Cardiac muscle cell (in vitro differentiated cells and primary cell): ENCODE results near the gene SGMS1. TPM values are rescaled to one million over a fixed set of nuclear protein-coding genes. Genes with fewer than 3 reads are reported as not detected.
A peak's percentile ranks its signal among the peaks of the same experiment; 100 is the strongest.

Experiments used
- DNase-seq, 2 donors: peaks; one replicate each; pipeline versions ENCODE4 v3.0.0 to v3.0.0-alpha.2; 2010 to 2017; ENCODE audit warnings: low read depth in 1 of 2, low spot score in 1 of 2
- H3K27ac ChIP-seq: fragments of 200-600 bp; sonication (generic); 2 replicates; pipeline ENCODE4 v1.5.1; 2016
- H3K27me3 ChIP-seq: fragments of 200-600 bp; sonication (generic); 2 replicates; pipeline ENCODE4 v1.6.0; 2016; ENCODE audit warnings: control low read depth
- H3K36me3 ChIP-seq: fragments of 200-600 bp; sonication (generic); 2 replicates; pipeline ENCODE4 v1.5.1; 2016; ENCODE audit warnings: control low read depth
- H3K4me1 ChIP-seq: fragments of 200-600 bp; sonication (generic); 2 replicates; pipeline ENCODE4 v1.8.1; 2017; ENCODE audit warnings: low read depth, mild to moderate bottlenecking, mixed run types
- H3K4me3 ChIP-seq: fragments of 200-600 bp; sonication (generic); 2 replicates; pipeline ENCODE4 v1.5.1; 2016; ENCODE audit warnings: mild to moderate bottlenecking
- H3K9me3 ChIP-seq: fragments of 200-600 bp; sonication (generic); 2 replicates; pipeline ENCODE4 v1.5.1; 2017; ENCODE audit warnings: low read depth, mild to moderate bottlenecking, control low read depth
- CTCF ChIP-seq: IDR thresholded peaks from 2 replicates; pipeline ENCODE4 v1.5.1; 2012; ENCODE audit warnings: low read depth, mild to moderate bottlenecking, low read length
- polyA plus RNA-seq: library from polyadenylated mRNA; unstranded; fragments of >200 nt; fragmentation: Nextera tagmentation; extraction: Ambion mirVana; gene quantifications from 2 replicates; pipeline ENCODE4 v1.2.1, GENCODE V29; 2016
- total RNA-seq: library from RNA; depleted of rRNA; stranded (reverse); fragments of >200 nt; gene quantifications from 2 replicates; pipeline ENCODE4 v1.2.3, GENCODE V29; 2016

The SGMS1 gene
- total and polyA plus RNA-seq, 2 experiments from 2014 or later, result 12.1 to 41.6 TPM

GRCh38 chr10:50636618-50637579, 13.1 kb upstream of the SGMS1 start:
- H3K36me3 ChIP-seq, result no peaks in the 10 kb centered on the region
- H3K4me3 ChIP-seq, result no peak overlapping the region
- no peak overlapping the region for H3K27ac ChIP-seq
- H3K4me1 ChIP-seq, result no peaks in the 10 kb centered on the region
- no peaks in the 10 kb centered on the region for H3K27me3 ChIP-seq
- no peaks in the 10 kb centered on the region for H3K9me3 ChIP-seq
- no peak for TF ChIP-seq CTCF
- DNase-seq, result no peak

- no peak for TF ChIP-seq CTCF
- H3K9me3 ChIP-seq, result no peaks in the 10 kb centered on the region
- no peaks in the 10 kb centered on the region for H3K27me3 ChIP-seq
- no peaks in the 10 kb centered on the region for H3K4me1 ChIP-seq
- no peak overlapping the region for H3K27ac ChIP-seq
- no peaks in the 10 kb centered on the region for H3K36me3 ChIP-seq
- peak in 1 of 2 donors; percentile 74 for DNase-seq
- H3K4me3 ChIP-seq, result no peak overlapping the region
These were observed 11.5 kb upstream of the SGMS1 start for GRCh38 chr10:50635286-50635685.

- H3K27ac ChIP-seq, result no peak overlapping the region
- no peaks in the 10 kb centered on the region for H3K27me3 ChIP-seq
- no peak for TF ChIP-seq CTCF
- no peaks in the 10 kb centered on the region for H3K4me1 ChIP-seq
- H3K4me3 ChIP-seq, result no peak overlapping the region
- no peaks in the 10 kb centered on the region for H3K9me3 ChIP-seq
- no peak for DNase-seq
- no peaks in the 10 kb centered on the region for H3K36me3 ChIP-seq
These were observed 10.7 kb upstream of the SGMS1 start for GRCh38 chr10:50634479-50634878.

GRCh38 chr10:50631052-50631451, 7.3 kb upstream of the SGMS1 start:
- Histone ChIP-seq H3K27me3 (no peaks in the 10 kb centered on the region), H3K27ac (no peak overlapping the region), H3K4me3 (no peak overlapping the region), H3K9me3 (no peaks in the 10 kb centered on the region), H3K4me1 (no peaks in the 10 kb centered on the region), H3K36me3 (no peaks in the 10 kb centered on the region)
- TF ChIP-seq CTCF, result no peak
- DNase-seq, result no peak

- Histone ChIP-seq H3K36me3 (no peaks in the 10 kb centered on the region), H3K27ac (no peak overlapping the region), H3K4me1 (no peaks in the 10 kb centered on the region), H3K4me3 (no peak overlapping the region), H3K9me3 (no peaks in the 10 kb centered on the region), H3K27me3 (no peaks in the 10 kb centered on the region)
- no peak for DNase-seq
- TF ChIP-seq CTCF, result no peak
These were observed 5.9 kb upstream of the SGMS1 start for GRCh38 chr10:50629495-50630122.
